GM19099 (cell line): ENCODE data around the gene MSTN.

Experiments
- POLR2A ChIP-seq: IDR thresholded peaks from 3 replicates; pipeline ENCODE4 v1.6.1; 2011; ENCODE audit warnings: low read depth; ENCODE audit not compliant: insufficient read length; ENCODE audit errors: extremely low read depth

MSTN gene

GRCh38 chr2:190062601-190063000 is at the start of gene MSTN:
Gene MSTN, minus strand, starts transcription at chr2:190062729. Its CDS starts 133 bp downstream, at chr2:190062596.
- TF ChIP-seq POLR2A, result no peak

GRCh38 chr2:190111166-190111565 is 48.6 kb upstream of the MSTN start:
- no peak for TF ChIP-seq POLR2A

- no peak for TF ChIP-seq POLR2A
Observed at GRCh38 chr2:190110699-190111098, 48.2 kb upstream of the MSTN start.

- TF ChIP-seq POLR2A, result no peak
Observed at GRCh38 chr2:190110131-190110530, 47.6 kb upstream of the MSTN start.

GRCh38 chr2:190107409-190107808 is 44.9 kb upstream of the MSTN start:
- TF ChIP-seq POLR2A, result no peak

- TF ChIP-seq POLR2A, result no peak
Observed at GRCh38 chr2:190106783-190107182, 44.3 kb upstream of the MSTN start.

GRCh38 chr2:190105554-190105953 is 43.0 kb upstream of the MSTN start:
- TF ChIP-seq POLR2A, result no peak

- TF ChIP-seq POLR2A, result no peak
Observed at GRCh38 chr2:190103144-190103543, 40.6 kb upstream of the MSTN start.

GRCh38 chr2:190099890-190100697 is 37.6 kb upstream of the MSTN start:
- TF ChIP-seq POLR2A, result no peak

- TF ChIP-seq POLR2A, result no peak
Observed at GRCh38 chr2:190098851-190099250, 36.3 kb upstream of the MSTN start.

- no peak for TF ChIP-seq POLR2A
Observed at GRCh38 chr2:190097115-190097514, 34.6 kb upstream of the MSTN start.

- no peak for TF ChIP-seq POLR2A
Observed at GRCh38 chr2:190094316-190094871, 31.9 kb upstream of the MSTN start.

GRCh38 chr2:190093793-190094192 is 31.3 kb upstream of the MSTN start:
- TF ChIP-seq POLR2A, result no peak

GRCh38 chr2:190090148-190090547 is 27.6 kb upstream of the MSTN start:
- no peak for TF ChIP-seq POLR2A

- TF ChIP-seq POLR2A, result no peak
Observed at GRCh38 chr2:190088917-190089316, 26.4 kb upstream of the MSTN start.

- TF ChIP-seq POLR2A, result no peak
Observed at GRCh38 chr2:190084704-190085103, 22.2 kb upstream of the MSTN start.
